Calu3 (cell line): Measurements from ENCODE around the gene RSPRY1. TPM values are rescaled to one million over a fixed set of nuclear protein-coding genes. Genes with fewer than 3 reads are reported as not detected.
A peak's percentile ranks its signal among the peaks of the same experiment; 100 is the strongest.

Source experiments
- BruUV-seq: library from RNA; stranded (reverse); fragments of 400-500 nt; replicated peaks from 2 replicates; lab custom pipeline; 2021; lab: Mats Ljungman, UMichigan
- CTCF ChIA-PET: fragments of 300-600 bp; sonication (Branson Sonifier 250); formaldehyde crosslinking; loops from one replicate; lab custom pipeline; 2022; ENCODE audit warnings: antibody characterized with exemption; lab: Charles Lee
- DNase-seq: peaks from one replicate; pipeline ENCODE4 v3.0.0; 2022
- H3K27ac Mint-ChIP-seq: one replicate; pipeline ENCODE4 v1.8.0; 2022; ENCODE audit warnings: mixed read lengths; ENCODE audit not compliant: unreplicated experiment
- H3K27me3 Mint-ChIP-seq: one replicate; pipeline ENCODE4 v1.8.0; 2022; ENCODE audit warnings: mixed read lengths; ENCODE audit not compliant: unreplicated experiment
- H3K36me3 Mint-ChIP-seq: one replicate; pipeline ENCODE4 v1.8.0; 2022; ENCODE audit warnings: mild to moderate bottlenecking, moderate library complexity, mixed read lengths; ENCODE audit not compliant: insufficient read depth, unreplicated experiment
- H3K4me1 Mint-ChIP-seq: one replicate; pipeline ENCODE4 v1.8.0; 2022; ENCODE audit warnings: mild to moderate bottlenecking, low read depth, mixed read lengths; ENCODE audit not compliant: unreplicated experiment
- H3K4me3 Mint-ChIP-seq: one replicate; pipeline ENCODE4 v1.8.0; 2022; ENCODE audit warnings: mild to moderate bottlenecking, low read depth, moderate library complexity, mixed read lengths; ENCODE audit not compliant: unreplicated experiment
- H3K9me3 Mint-ChIP-seq: one replicate; pipeline ENCODE4 v1.8.0; 2022; ENCODE audit warnings: low read depth, mixed read lengths; ENCODE audit not compliant: unreplicated experiment
- CTCF ChIP-seq: fragments of 200-600 bp; IDR thresholded peaks from one replicate; pipeline ENCODE4 v1.8.0; 2022; ENCODE audit warnings: antibody characterized with exemption; ENCODE audit not compliant: unreplicated experiment
- intact Hi-C: fragments of 100-400 bp; cut with micrococcal nuclease; formaldehyde crosslinking; loops from one replicate; pipeline ENCODE4 v1.10.0; 2022; ENCODE audit not compliant: unreplicated experiment
- total RNA-seq: library from RNA; stranded (reverse); gene quantifications from 2 replicates; pipeline ENCODE4 v1.2.3, GENCODE V29; 2022

RSPRY1 gene
- total RNA-seq, 1 experiment from 2014 or later: 43.6 TPM

GRCh38 chr16:57258910-57259475 lies 72.9 kb downstream of the RSPRY1 start:
- no TSS peak for BruUV-seq
- no peak for TF ChIP-seq CTCF
- CTCF ChIA-PET: interaction anchor here (0.6 kb wide), 1 partner anchor 290 kb away, joined by 5 read pairs; no protein-coding TSS in a partner anchor
- Mint-ChIP-seq H3K27ac (no peak overlapping the region), H3K4me1 (peaks cover 27% of the 10 kb centered on the region), H3K4me3 (no peak overlapping the region), H3K9me3 (no peaks in the 10 kb centered on the region), H3K27me3 (no peaks in the 10 kb centered on the region), H3K36me3 (peaks cover 39% of the 10 kb centered on the region)
- intact Hi-C loops: loop anchor here (10.0 kb wide), 1 partner anchor 324 kb away; the partner anchor contains the start of gene HERPUD1
- no peak for DNase-seq

GRCh38 chr16:57260294-57260929 lies 74.3 kb downstream of the RSPRY1 start:
- peak overlapping the region; percentile 41 for H3K4me3 Mint-ChIP-seq
- peak; percentile 57 for DNase-seq
- H3K9me3 Mint-ChIP-seq: no peaks in the 10 kb centered on the region
- H3K27ac Mint-ChIP-seq: peak overlapping the region; percentile 87
- TF ChIP-seq CTCF: no peak
- BruUV-seq: no TSS peak
- no peaks in the 10 kb centered on the region for H3K27me3 Mint-ChIP-seq
- peaks cover 39% of the 10 kb centered on the region for H3K36me3 Mint-ChIP-seq
- H3K4me1 Mint-ChIP-seq: peaks cover 32% of the 10 kb centered on the region
- CTCF ChIA-PET: interaction anchor here (0.8 to 1.0 kb wide), 2 partner anchors 8 to 157 kb away, joined by 3 to 4 read pairs; no protein-coding TSS in a partner anchor
- intact Hi-C loops: no loop called here

- Mint-ChIP-seq H3K9me3 (no peaks in the 10 kb centered on the region), H3K36me3 (peaks cover 41% of the 10 kb centered on the region), H3K27ac (peak overlapping the region; percentile 87), H3K4me1 (peaks cover 46% of the 10 kb centered on the region), H3K27me3 (no peaks in the 10 kb centered on the region), H3K4me3 (no peak overlapping the region)
- BruUV-seq: no TSS peak
- no peak for DNase-seq
- intact Hi-C loops: no loop called here
- no peak for TF ChIP-seq CTCF
- CTCF ChIA-PET: interaction anchor here (0.5 kb wide), 1 partner anchor 256 kb away, joined by 3 read pairs; no protein-coding TSS in a partner anchor
Observed at GRCh38 chr16:57261806-57262205, 75.7 kb downstream of the RSPRY1 start.

- intact Hi-C loops: no loop called here
- Mint-ChIP-seq H3K9me3 (no peaks in the 10 kb centered on the region), H3K36me3 (peaks cover 29% of the 10 kb centered on the region), H3K4me3 (no peak overlapping the region), H3K4me1 (peaks cover 58% of the 10 kb centered on the region), H3K27ac (no peak overlapping the region), H3K27me3 (no peaks in the 10 kb centered on the region)
- DNase-seq: no peak
- CTCF ChIA-PET: interaction anchor here (1.0 kb wide), 1 partner anchor 154 kb away, joined by 3 read pairs; no protein-coding TSS in a partner anchor
- no TSS peak for BruUV-seq
- no peak for TF ChIP-seq CTCF
Observed at GRCh38 chr16:57262841-57263540, 76.9 kb downstream of the RSPRY1 start.
